ENCODE data around the gene WNK2. TPM values are rescaled to one million over a fixed set of nuclear protein-coding genes. Genes with fewer than 3 reads are reported as not detected.

WNK2 gene
- total and polyA plus RNA-seq, 8 donors = 0.93 to 10.4 (median 7.4) TPM

DNA sequence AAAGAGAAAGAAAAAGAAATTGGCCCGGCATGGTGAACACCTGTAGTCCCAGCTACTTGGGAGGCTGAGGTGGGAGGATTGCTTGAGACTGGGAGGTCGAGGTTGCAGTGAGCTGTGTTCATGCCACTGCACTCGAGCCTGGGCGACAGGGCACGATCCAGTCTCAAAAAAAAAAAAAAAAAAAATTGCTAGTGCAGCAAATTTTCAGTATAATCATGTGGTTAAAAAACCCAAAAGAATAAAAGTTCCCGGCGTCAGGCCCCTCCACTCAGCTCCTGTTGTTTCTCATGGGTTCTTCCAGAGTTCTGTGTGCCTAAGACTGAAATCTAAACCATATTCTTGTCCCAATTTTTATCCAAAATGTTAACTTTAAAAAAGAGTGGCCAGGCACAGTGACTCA, 49.1 kb downstream of the WNK2 start:
- DNase-seq (peak in 1 of 4 donors; percentile 13), ATAC-seq (no peak)
- H3K36me3 ChIP-seq = no peaks in the 10 kb centered on the region
- H3K4me3 ChIP-seq = no peak overlapping the region
- TF ChIP-seq, protein P1, sequence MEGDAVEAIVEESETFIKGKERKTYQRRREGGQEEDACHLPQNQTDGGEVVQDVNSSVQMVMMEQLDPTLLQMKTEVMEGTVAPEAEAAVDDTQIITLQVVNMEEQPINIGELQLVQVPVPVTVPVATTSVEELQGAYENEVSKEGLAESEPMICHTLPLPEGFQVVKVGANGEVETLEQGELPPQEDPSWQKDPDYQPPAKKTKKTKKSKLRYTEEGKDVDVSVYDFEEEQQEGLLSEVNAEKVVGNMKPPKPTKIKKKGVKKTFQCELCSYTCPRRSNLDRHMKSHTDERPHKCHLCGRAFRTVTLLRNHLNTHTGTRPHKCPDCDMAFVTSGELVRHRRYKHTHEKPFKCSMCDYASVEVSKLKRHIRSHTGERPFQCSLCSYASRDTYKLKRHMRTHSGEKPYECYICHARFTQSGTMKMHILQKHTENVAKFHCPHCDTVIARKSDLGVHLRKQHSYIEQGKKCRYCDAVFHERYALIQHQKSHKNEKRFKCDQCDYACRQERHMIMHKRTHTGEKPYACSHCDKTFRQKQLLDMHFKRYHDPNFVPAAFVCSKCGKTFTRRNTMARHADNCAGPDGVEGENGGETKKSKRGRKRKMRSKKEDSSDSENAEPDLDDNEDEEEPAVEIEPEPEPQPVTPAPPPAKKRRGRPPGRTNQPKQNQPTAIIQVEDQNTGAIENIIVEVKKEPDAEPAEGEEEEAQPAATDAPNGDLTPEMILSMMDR (IDR thresholded peaks at IDR 0.05) = no peak
- H3K9me3 ChIP-seq = no peaks in the 10 kb centered on the region
- peaks cover 0 to 9% of the 10 kb centered on the region in 2 donors for H3K4me1 ChIP-seq
- H3K27me3 ChIP-seq = peaks cover 0 to 82% of the 10 kb centered on the region in 2 donors
- H3K27ac ChIP-seq = no peak overlapping the region
- intact Hi-C loops (cut with DNase I) = no loop called here

DNA sequence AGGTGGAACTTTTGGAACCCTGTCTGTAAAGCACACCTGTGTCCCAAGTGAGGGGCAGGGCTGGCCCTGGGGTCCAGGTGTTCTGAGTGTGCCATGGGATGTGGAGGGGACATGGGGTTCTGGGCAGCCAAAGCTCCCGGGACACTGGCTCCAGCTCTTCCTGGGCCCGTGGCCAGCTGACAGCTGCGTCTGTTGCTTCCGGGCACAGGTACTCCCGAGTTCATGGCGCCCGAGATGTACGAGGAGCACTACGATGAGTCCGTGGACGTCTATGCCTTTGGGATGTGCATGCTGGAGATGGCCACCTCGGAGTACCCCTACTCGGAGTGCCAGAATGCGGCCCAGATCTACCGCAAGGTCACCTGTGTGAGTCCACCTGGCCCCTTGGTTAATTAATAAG, 50.7 kb downstream of the WNK2 start:
- Histone ChIP-seq H3K4me3 (no peak overlapping the region), H3K36me3 (no peaks in the 10 kb centered on the region), H3K4me1 (peaks cover 0 to 9% of the 10 kb centered on the region in 2 donors), H3K9me3 (no peaks in the 10 kb centered on the region), H3K27me3 (peaks cover 0 to 70% of the 10 kb centered on the region in 2 donors), H3K27ac (no peak overlapping the region)
- DNase-seq = peak in 1 of 4 donors; percentile 61
- intact Hi-C loops (cut with DNase I) = no loop called here
- TF ChIP-seq, protein P1 (IDR thresholded peaks at IDR 0.05) = no peak
- no peak for ATAC-seq

DNA sequence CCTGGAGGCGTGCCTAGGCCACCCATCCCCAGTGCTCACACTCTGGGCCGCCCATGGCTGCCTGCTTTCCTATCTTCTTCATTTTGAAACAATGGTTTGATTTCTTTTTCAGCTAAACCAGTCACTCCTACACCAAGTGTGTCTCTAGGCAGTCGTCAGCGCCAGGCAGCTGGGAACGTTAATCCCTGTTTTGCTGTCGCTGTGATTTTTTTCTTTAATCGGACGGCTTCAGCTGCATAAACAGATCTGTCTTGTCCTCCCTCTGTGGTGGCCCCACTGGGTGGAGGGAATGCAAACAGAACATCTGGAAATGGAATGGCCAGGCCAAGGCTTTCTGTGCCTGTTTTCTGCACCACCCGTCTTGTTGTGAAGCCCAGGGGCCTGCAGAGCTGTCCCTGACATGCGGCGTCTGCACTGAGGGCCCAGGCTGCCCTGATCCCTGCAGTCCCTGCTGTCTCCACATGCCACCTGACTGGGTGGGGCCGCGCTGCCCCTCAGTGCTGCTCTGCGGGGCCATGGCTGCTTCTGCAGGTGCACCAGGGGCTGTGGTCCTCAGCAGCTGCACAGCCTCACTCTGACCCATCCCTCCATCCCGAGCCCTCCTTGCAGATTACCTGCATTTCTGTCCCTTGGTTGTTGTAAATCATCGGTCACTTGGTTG, 51.5 kb downstream of the WNK2 start:
- no peaks in the 10 kb centered on the region for H3K9me3 ChIP-seq
- TF ChIP-seq, protein P1 (IDR thresholded peaks at IDR 0.05) = no peak
- H3K27me3 ChIP-seq = peaks cover 0 to 62% of the 10 kb centered on the region in 2 donors
- H3K4me3 ChIP-seq = no peak overlapping the region
- H3K36me3 ChIP-seq = no peaks in the 10 kb centered on the region
- ATAC-seq = no peak
- H3K4me1 ChIP-seq = peaks cover 0 to 9% of the 10 kb centered on the region in 2 donors
- intact Hi-C loops (cut with DNase I) = no loop called here
- DNase-seq = peak in 3 of 4 donors; percentile 20 to 60 (median 38)
- no peak overlapping the region for H3K27ac ChIP-seq

DNA sequence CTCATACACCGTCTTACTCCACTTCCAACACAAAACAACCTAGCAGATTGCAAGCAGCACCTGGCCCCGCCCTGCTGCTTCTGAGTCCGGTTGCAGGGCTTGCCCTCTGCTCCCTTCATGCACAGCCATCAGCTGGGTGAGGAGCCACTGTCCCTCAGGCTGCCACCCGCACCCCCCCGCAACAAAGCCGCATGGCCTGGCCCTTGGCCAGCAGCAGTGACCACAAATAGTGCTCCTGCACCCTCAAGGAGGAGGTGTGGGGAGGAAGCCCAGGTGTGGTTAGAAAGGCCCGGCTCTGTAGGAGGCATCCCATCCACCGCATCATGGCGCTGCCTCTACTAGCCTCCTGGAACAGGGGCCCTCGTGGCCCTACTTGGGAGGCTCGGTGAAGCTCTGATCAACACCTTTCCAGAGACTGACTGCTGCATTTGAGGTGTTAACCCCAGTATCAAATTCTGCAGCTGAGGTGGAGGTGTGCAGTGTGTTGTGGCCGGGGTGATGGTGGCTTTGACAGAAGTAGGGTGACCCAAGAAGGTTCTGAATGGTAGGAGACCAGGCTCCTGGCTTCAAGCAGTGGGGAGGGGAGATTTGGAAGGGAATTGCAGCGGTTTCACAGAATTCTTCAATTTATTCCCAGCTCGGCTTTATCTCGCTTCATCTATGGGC, 52.7 kb downstream of the WNK2 start:
- Histone ChIP-seq H3K9me3 (no peaks in the 10 kb centered on the region), H3K4me3 (no peak overlapping the region), H3K27me3 (peaks cover 0 to 49% of the 10 kb centered on the region in 2 donors), H3K4me1 (peaks cover 0 to under 1% of the 10 kb centered on the region in 2 donors), H3K27ac (no peak overlapping the region), H3K36me3 (no peaks in the 10 kb centered on the region)
- DNase-seq (peak in 1 of 4 donors; percentile 59), ATAC-seq (no peak)
- intact Hi-C loops (cut with DNase I) = no loop called here
- TF ChIP-seq, protein P1 (IDR thresholded peaks at IDR 0.05) = no peak

DNA sequence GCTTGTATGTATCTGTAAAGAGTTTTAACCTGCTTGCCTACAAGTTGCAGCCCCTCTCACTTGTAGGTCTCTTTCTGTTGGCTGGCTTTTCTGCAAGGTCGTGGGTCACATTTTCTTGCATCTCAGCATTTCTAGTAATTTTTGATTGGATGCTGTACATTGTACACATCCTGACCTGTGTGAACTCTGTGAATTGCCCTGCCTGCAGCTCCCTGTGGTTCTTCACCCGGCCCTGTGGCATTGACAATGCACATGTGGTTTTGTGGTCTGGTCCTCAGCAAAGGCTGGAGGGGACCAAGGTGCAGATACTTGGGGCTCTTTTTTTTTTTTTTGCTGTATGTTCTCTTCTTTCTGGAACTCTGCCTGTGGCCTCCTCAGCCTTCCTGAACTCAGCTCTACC, 53.6 kb downstream of the WNK2 start:
- Histone ChIP-seq H3K4me3 (no peak overlapping the region), H3K9me3 (no peaks in the 10 kb centered on the region), H3K4me1 (no peaks in the 10 kb centered on the region), H3K27me3 (peaks cover 0 to 40% of the 10 kb centered on the region in 2 donors), H3K27ac (no peak overlapping the region), H3K36me3 (no peaks in the 10 kb centered on the region)
- ATAC-seq (no peak), DNase-seq (peak in 1 of 4 donors; percentile 12)
- TF ChIP-seq, protein P1 (IDR thresholded peaks at IDR 0.05) = no peak
- intact Hi-C loops (cut with DNase I) = no loop called here
